Loucy (cell line): ENCODE measurements around the gene SUCLG2.

Source experiments
- H2AFZ ChIP-seq: fragments of 200-600 bp; sonication (generic); 2 replicates; pipeline ENCODE4 v1.6.0; 2016; ENCODE audit warnings: antibody characterized with exemption, mild to moderate bottlenecking, low read length, moderate library complexity
- H3F3A ChIP-seq: fragments of 200-600 bp; 2 replicates; pipeline ENCODE4 v1.6.0; 2016; ENCODE audit warnings: antibody characterized with exemption, low read depth, mild to moderate bottlenecking
- H3K27me3 ChIP-seq: fragments of 200-600 bp; sonication (generic); 2 replicates; pipeline ENCODE4 v1.6.1; 2014; ENCODE audit warnings: low read length, mild to moderate bottlenecking; ENCODE audit not compliant: insufficient read depth, poor library complexity, severe bottlenecking
- H3K36me3 ChIP-seq: fragments of 200-600 bp; sonication (generic); 2 replicates; pipeline ENCODE4 v1.6.1; 2016; ENCODE audit warnings: low read length; ENCODE audit not compliant: insufficient read depth
- H3K4me1 ChIP-seq: fragments of 200-600 bp; sonication (generic); 2 replicates; pipeline ENCODE4 v1.5.1; 2014; ENCODE audit warnings: low read length, mild to moderate bottlenecking; ENCODE audit not compliant: insufficient read depth, poor library complexity, severe bottlenecking
- H3K4me2 ChIP-seq: fragments of 200-600 bp; sonication (generic); 2 replicates; pipeline ENCODE4 v1.6.0; 2014; ENCODE audit warnings: antibody characterized with exemption, low read length, low read depth, mild to moderate bottlenecking; ENCODE audit not compliant: poor library complexity, severe bottlenecking
- H3K4me3 ChIP-seq: fragments of 200-600 bp; sonication (generic); 2 replicates; pipeline ENCODE4 v1.5.1; 2014; ENCODE audit warnings: low read length, mild to moderate bottlenecking, mixed read lengths; ENCODE audit not compliant: poor library complexity, severe bottlenecking
- H3K79me2 ChIP-seq: fragments of 200-600 bp; sonication (generic); 2 replicates; pipeline ENCODE4 v1.6.1; 2014; ENCODE audit warnings: low read length; ENCODE audit not compliant: insufficient read depth
- H3K9ac ChIP-seq: fragments of 200-600 bp; sonication (generic); 2 replicates; pipeline ENCODE4 v1.6.0; 2014; ENCODE audit warnings: mild to moderate bottlenecking, low read depth, low read length, moderate library complexity; ENCODE audit not compliant: poor library complexity, severe bottlenecking
- H3K9me2 ChIP-seq: fragments of 200-600 bp; sonication (generic); replicated peaks from 2 replicates; pipeline ENCODE4 v1.6.1; 2016; ENCODE audit warnings: low read depth, low read length, mixed read lengths
- H3K9me3 ChIP-seq: fragments of 200-600 bp; sonication (generic); 2 replicates; pipeline ENCODE4 v1.6.1; 2014; ENCODE audit warnings: mild to moderate bottlenecking, antibody characterized with exemption, low read length, low read depth; ENCODE audit not compliant: insufficient read depth
- H4K20me1 ChIP-seq: fragments of 200-600 bp; sonication (generic); 2 replicates; pipeline ENCODE4 v1.6.0; 2014; ENCODE audit warnings: antibody characterized with exemption, low read length, mild to moderate bottlenecking; ENCODE audit not compliant: insufficient read depth, poor library complexity, severe bottlenecking
- EZH2phosphoT487 ChIP-seq: fragments of 200-600 bp; IDR thresholded peaks from 2 replicates; pipeline ENCODE4 v1.6.1; 2018; ENCODE audit warnings: antibody characterized with exemption, mild to moderate bottlenecking, moderate library complexity, borderline replicate concordance
- TF ChIP-seq, protein P1 (sequence below): fragments of 200-600 bp; sonication (generic); conservative IDR thresholded peaks from 2 replicates; pipeline ENCODE4 v1.5.1; 2014; ENCODE audit warnings: mild to moderate bottlenecking, antibody characterized with exemption, low read length

Gene SUCLG2

DNA sequence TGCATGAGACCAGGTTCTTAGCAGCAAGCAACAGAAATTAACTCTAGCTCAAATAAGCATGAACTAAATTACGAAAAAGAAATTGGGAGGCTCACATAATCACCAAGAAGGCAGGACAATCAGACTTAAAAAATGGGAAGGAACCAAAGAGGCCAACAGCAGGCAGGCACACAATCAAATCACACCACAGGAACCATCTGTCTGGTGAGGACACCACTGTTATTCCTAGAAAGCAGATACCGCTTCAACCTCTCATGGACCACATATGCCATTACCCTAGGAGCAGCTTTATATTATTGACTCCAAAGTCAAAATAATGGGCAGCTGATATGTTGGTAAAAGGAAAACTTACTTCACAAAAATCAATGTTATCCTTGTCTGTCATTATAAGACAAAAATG, 51.6 kb downstream of the SUCLG2 start:
- Histone ChIP-seq H3K4me2 (no peak overlapping the region), H2AFZ (no peak overlapping the region), H3K9me2 (no peaks in the 10 kb centered on the region), H3K4me1 (peaks cover 22% of the 10 kb centered on the region), H3K27me3 (no peaks in the 10 kb centered on the region), H3K9me3 (no peaks in the 10 kb centered on the region), H3K9ac (no peak overlapping the region), H3K4me3 (no peak overlapping the region), H4K20me1 (no peaks in the 10 kb centered on the region), H3K79me2 (no peaks in the 10 kb centered on the region), H3F3A (no peaks in the 10 kb centered on the region), H3K36me3 (peaks cover 5% of the 10 kb centered on the region; the same call in 1 of the 2 replicates)
- TF ChIP-seq, protein P1, sequence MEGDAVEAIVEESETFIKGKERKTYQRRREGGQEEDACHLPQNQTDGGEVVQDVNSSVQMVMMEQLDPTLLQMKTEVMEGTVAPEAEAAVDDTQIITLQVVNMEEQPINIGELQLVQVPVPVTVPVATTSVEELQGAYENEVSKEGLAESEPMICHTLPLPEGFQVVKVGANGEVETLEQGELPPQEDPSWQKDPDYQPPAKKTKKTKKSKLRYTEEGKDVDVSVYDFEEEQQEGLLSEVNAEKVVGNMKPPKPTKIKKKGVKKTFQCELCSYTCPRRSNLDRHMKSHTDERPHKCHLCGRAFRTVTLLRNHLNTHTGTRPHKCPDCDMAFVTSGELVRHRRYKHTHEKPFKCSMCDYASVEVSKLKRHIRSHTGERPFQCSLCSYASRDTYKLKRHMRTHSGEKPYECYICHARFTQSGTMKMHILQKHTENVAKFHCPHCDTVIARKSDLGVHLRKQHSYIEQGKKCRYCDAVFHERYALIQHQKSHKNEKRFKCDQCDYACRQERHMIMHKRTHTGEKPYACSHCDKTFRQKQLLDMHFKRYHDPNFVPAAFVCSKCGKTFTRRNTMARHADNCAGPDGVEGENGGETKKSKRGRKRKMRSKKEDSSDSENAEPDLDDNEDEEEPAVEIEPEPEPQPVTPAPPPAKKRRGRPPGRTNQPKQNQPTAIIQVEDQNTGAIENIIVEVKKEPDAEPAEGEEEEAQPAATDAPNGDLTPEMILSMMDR: no peak
- no peak for TF ChIP-seq EZH2phosphoT487

DNA sequence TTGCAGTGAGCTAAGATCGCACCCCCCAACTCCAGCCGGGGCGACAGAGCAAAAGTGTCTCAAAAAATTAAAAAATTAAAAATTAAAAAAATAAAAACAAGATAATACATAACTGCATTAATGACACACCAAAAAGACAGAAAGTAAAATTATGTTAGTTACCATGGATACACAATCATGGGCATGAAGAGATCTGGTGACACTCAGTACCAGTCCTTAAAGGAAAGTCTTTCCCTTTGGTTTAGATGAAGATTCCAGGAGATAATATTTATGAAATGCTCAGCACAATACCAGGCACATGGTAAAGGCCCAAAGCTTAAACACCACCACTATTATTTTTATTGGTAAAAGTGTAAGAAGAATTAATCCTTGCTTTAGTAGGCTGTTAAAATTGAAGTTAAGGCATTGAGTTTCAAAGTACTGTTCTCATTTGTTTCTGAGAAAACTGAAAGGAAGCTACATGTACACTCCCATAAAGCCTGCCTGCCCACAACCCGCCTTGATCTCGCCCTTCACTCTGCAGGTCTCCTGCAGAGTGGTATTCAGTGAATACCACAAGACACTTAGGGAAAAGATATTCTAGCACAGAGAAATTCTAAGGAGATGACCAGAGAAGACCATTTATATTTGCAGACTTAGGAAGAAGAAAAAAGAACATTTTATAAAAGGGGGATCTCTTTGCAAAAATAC, 52.3 kb downstream of the SUCLG2 start:
- Histone ChIP-seq H2AFZ (no peak overlapping the region), H4K20me1 (no peaks in the 10 kb centered on the region), H3F3A (no peaks in the 10 kb centered on the region), H3K9ac (no peak overlapping the region), H3K9me3 (no peaks in the 10 kb centered on the region), H3K36me3 (no peaks in the 10 kb centered on the region; the same call in 1 of the 2 replicates), H3K4me1 (peaks cover 22% of the 10 kb centered on the region), H3K4me3 (no peak overlapping the region), H3K4me2 (no peak overlapping the region), H3K79me2 (no peaks in the 10 kb centered on the region), H3K27me3 (no peaks in the 10 kb centered on the region), H3K9me2 (no peaks in the 10 kb centered on the region)
- TF ChIP-seq, protein P1: no peak
- TF ChIP-seq EZH2phosphoT487: no peak

- H3K9ac ChIP-seq: no peak overlapping the region
- no peaks in the 10 kb centered on the region for H3K27me3 ChIP-seq
- no peaks in the 10 kb centered on the region for H3K9me2 ChIP-seq
- no peaks in the 10 kb centered on the region for H3F3A ChIP-seq
- H3K36me3 ChIP-seq: no peaks in the 10 kb centered on the region; the same call in 1 of the 2 replicates
- peaks cover 22% of the 10 kb centered on the region for H3K4me1 ChIP-seq
- no peak overlapping the region for H2AFZ ChIP-seq
- H4K20me1 ChIP-seq: no peaks in the 10 kb centered on the region
- no peak overlapping the region for H3K4me2 ChIP-seq
- TF ChIP-seq, protein P1: no peak
- H3K4me3 ChIP-seq: no peak overlapping the region
- no peaks in the 10 kb centered on the region for H3K9me3 ChIP-seq
- H3K79me2 ChIP-seq: no peaks in the 10 kb centered on the region
Measured at GRCh38 chr3:67601385-67601784, 53.0 kb downstream of the SUCLG2 start.
